ENCODE data around the gene PCDHB11. TPM values are rescaled to one million over a fixed set of nuclear protein-coding genes. Genes with fewer than 3 reads are reported as not detected.
A peak's percentile ranks its signal among the peaks of the same experiment; 100 is the strongest.
"Not testable (repeated sequence)": the region's sequence is repeated elsewhere in the genome, so short reads cannot be mapped to it uniquely, and the experiment has no call there.

Gene PCDHB11
- total RNA-seq, 4 donors from 2014 or later = 0.99 to 5.4 (median 3.0) TPM

- Histone ChIP-seq H3K9me3 (peaks cover 0 to 96% (median 6%) of the 10 kb centered on the region in 3 donors), H3K27me3 (peaks cover 22% of the 10 kb centered on the region), H3K36me3 (peaks cover 0 to 11% of the 10 kb centered on the region in 2 donors), H3K4me3 (peak within 1 kb of the TSS in 1 of 2 donors; percentile 15)
- peak in 3 of 4 experiments; percentile 12 to 51 (median 20) for TF ChIP-seq CTCF (IDR thresholded peaks at IDR 0.05)
- not testable (repeated sequence) for H3K4me1 ChIP-seq, H3K27ac ChIP-seq
- ATAC-seq = peak; percentile 25
- WGBS, 2 donors (ENCODE audit: low coverage in 1 of 2) = 11 to 14% methylated on average over 6 to 8 of the region's 18 CpGs
Measured at GRCh38 chr5:141213656-141214339, 14.4 kb downstream of the PCDHB11 start, which contains the start of gene PCDHB13. Gene PCDHB13, plus strand, starts transcription at chr5:141213919. Its CDS starts 205 bp downstream, at chr5:141214124.

GRCh38 chr5:141214583-141214982, 15.2 kb downstream of the PCDHB11 start:
- not testable (repeated sequence) for H3K4me1 ChIP-seq, H3K27ac ChIP-seq, H3K4me3 ChIP-seq, ATAC-seq
- Histone ChIP-seq H3K9me3 (peaks cover 0 to 96% (median 3%) of the 10 kb centered on the region in 3 donors), H3K27me3 (peaks cover 19% of the 10 kb centered on the region), H3K36me3 (peaks cover 0 to 17% of the 10 kb centered on the region in 2 donors)
- no CpG with 5 or more reads among the region's 12 CpGs for WGBS, 2 donors (ENCODE audit: low coverage in 1 of 2)

- H3K27me3 ChIP-seq = peaks cover 10% of the 10 kb centered on the region
- H3K4me3 ChIP-seq, H3K4me1 ChIP-seq, ATAC-seq, H3K27ac ChIP-seq: not testable (repeated sequence)
- H3K36me3 ChIP-seq = peaks cover 0 to 18% of the 10 kb centered on the region in 2 donors
- peaks cover 0 to 96% (median 3%) of the 10 kb centered on the region in 3 donors for H3K9me3 ChIP-seq
- 43 to 50% methylated on average over 5 to 17 of the region's 40 CpGs for WGBS, 2 donors (ENCODE audit: low coverage in 1 of 2)
Measured at GRCh38 chr5:141215504-141215903, 16.1 kb downstream of the PCDHB11 start.

- H3K4me1 ChIP-seq, ATAC-seq, H3K4me3 ChIP-seq, H3K27ac ChIP-seq, H3K27me3 ChIP-seq: not testable (repeated sequence)
- peaks cover 0 to 96% (median 3%) of the 10 kb centered on the region in 3 donors for H3K9me3 ChIP-seq
- WGBS, 2 donors (ENCODE audit: low coverage in 1 of 2) = 58% methylated on average over 2 of the region's 26 CpGs; no CpG with 5 or more reads in 1 of the 2 donors
- H3K36me3 ChIP-seq = peaks cover 0 to 18% of the 10 kb centered on the region in 2 donors
Measured at GRCh38 chr5:141216035-141216434, 16.6 kb downstream of the PCDHB11 start.

- Histone ChIP-seq H3K27ac (peak within 1 kb of the TSS in 1 of 4 donors; percentile 38), H3K4me3 (peak within 1 kb of the TSS; percentile 33 to 36), H3K9me3 (peaks cover 0 to 100% (median 4%) of the 10 kb centered on the region in 3 donors), H3K27me3 (peaks cover 3% of the 10 kb centered on the region), H3K4me1 (no peaks in the 10 kb centered on the region), H3K36me3 (peaks cover 0 to 22% of the 10 kb centered on the region in 2 donors)
- TF ChIP-seq POLR2A (IDR thresholded peaks at IDR 0.05) (no peak), EP300 (IDR thresholded peaks at IDR 0.05) (no peak), CTCF (IDR thresholded peaks at IDR 0.05) (peak in 2 of 4 experiments; percentile 13 to 34), POLR2AphosphoS5 (IDR thresholded peaks at IDR 0.05) (no peak)
- WGBS, 2 donors (ENCODE audit: low coverage in 1 of 2) = 17 to 30% methylated on average over 12 to 14 of the region's 15 CpGs
- ATAC-seq = no peak
Measured at GRCh38 chr5:141223112-141223783, 23.8 kb downstream of the PCDHB11 start, which contains the start of gene PCDHB14. Gene PCDHB14, plus strand, starts transcription at chr5:141223343. Its CDS starts 163 bp downstream, at chr5:141223506.

GRCh38 chr5:141224844-141225243, 25.4 kb downstream of the PCDHB11 start:
- peaks cover 0 to 97% (median 4%) of the 10 kb centered on the region in 3 donors for H3K9me3 ChIP-seq
- not testable (repeated sequence) for H3K27me3 ChIP-seq, H3K4me3 ChIP-seq, H3K4me1 ChIP-seq, H3K27ac ChIP-seq, H3K36me3 ChIP-seq, ATAC-seq
- WGBS, 2 donors (ENCODE audit: low coverage in 1 of 2) = 0% methylated on average over 1 of the region's 40 CpGs; no CpG with 5 or more reads in 1 of the 2 donors

GRCh38 chr5:141225421-141225820, 26.0 kb downstream of the PCDHB11 start:
- H3K4me3 ChIP-seq, H3K27me3 ChIP-seq, ATAC-seq, H3K4me1 ChIP-seq, H3K27ac ChIP-seq, H3K36me3 ChIP-seq: not testable (repeated sequence)
- H3K9me3 ChIP-seq = peaks cover 0 to 97% (median 4%) of the 10 kb centered on the region in 3 donors
- WGBS, 2 donors (ENCODE audit: low coverage in 1 of 2) = 27 to 43% methylated on average over 10 to 20 of the region's 30 CpGs
